AG20443 (cell line): ENCODE measurements around the gene AKAP12.
"Not testable (repeated sequence)": the region's sequence is repeated elsewhere in the genome, so short reads cannot be mapped to it uniquely, and the experiment has no call there.

Experiments used
- DNase-seq: peaks from one replicate; pipeline ENCODE4 v3.0.0; 2012; ENCODE audit warnings: low spot score, mixed read lengths

The AKAP12 gene

DNA sequence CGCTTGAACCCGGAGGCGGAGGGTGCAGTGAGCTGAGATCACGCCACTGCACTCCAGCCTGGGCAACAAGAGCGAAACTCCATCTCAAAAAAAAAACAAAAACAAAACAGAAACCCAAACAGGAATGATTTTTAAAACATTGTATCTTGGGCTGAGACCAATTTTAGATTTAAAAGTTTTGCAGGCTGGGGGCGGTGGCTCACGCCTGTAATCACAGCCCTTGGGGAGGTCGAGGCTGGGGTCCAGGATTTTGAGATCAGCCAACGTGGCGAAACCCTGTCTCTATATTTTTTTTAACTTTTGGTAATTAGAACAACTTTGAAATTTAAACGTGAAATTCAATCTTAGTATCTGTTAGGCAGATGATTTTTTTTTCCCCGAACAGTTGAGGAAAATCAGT lies 70.5 kb downstream of the AKAP12 start:
- DNase-seq = no peak

DNA sequence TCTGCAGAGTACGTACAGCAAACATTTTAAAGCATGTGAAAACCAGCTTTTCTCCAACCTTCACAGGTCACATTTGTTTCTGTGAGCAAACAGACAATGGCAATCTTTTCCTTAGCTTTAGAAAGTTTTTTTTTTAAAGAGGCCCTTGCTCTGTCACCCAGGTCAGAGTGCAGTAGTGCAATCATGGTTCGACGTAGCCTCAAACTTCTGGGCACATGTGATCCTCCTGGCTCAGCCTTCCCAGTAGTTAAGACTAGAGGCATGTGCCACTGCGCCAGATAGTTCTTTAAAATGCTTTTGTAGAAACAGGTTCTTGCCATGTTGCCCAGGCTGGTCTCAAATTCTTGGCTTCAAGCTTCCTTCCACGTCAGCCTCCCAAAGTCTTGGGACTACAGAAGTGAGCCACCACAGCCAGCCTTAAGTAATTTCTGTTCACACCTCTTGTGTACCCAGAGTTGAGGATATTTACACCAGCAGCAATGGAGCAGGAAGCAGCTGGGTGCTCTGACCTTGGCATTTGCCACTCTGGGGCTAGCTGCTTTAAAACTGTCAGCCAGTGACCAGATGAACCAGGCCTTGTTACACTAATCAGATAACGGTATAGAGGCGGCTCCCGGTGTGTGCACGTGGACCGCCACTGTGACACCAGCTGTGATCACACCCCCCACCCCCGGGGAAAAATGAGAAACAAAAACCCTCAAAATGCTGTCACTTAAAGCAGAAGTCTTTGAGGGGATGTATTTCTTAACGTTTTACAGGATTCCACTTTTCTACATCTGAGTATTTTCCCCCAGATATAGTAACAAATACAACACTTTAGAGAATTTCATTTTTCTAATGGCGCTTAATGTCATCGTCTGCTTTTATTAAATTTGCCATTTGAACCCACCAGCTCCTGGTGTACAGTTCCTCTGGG lies 71.3 kb downstream of the AKAP12 start:
- DNase-seq = no peak

DNA sequence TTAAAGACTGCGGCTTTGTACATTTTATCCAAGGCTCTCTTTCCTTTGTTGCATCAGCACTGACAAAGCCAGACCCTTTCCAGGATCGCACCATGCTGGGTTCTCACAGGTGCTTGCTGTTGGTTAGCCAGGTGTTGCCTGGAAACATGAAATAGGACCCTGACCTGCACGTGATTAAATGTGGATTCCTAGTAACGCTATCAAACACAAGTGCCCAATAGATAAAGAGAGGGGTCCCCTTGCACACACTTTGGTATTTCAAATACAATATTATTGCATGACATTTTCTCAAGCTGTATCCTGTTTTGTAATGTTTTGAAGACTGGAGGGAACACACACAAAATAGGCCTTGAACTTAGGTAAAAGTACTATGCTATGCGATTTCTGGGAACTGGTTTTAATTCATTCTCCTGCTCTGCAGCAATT lies 73.3 kb downstream of the AKAP12 start:
- no peak for DNase-seq

DNA sequence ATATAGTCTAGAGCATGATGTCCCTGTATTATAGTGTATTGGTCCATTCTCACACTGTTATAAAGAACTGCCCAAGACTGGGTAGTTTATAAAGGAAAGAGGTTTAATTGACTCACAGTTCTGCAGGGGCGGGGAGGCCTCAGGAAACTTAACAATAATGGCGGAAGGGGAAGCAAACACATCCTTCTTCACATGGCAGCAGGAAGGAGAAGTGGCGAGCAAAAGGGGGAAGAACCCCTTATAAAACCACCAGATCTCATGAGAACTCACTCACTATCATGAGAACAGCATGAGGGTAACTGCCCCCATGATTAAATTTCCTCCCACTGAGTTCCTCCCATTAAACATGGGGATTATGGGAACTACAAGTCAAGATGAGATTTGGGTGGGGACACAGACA lies 75.9 kb downstream of the AKAP12 start:
- DNase-seq = not testable (repeated sequence)

DNA sequence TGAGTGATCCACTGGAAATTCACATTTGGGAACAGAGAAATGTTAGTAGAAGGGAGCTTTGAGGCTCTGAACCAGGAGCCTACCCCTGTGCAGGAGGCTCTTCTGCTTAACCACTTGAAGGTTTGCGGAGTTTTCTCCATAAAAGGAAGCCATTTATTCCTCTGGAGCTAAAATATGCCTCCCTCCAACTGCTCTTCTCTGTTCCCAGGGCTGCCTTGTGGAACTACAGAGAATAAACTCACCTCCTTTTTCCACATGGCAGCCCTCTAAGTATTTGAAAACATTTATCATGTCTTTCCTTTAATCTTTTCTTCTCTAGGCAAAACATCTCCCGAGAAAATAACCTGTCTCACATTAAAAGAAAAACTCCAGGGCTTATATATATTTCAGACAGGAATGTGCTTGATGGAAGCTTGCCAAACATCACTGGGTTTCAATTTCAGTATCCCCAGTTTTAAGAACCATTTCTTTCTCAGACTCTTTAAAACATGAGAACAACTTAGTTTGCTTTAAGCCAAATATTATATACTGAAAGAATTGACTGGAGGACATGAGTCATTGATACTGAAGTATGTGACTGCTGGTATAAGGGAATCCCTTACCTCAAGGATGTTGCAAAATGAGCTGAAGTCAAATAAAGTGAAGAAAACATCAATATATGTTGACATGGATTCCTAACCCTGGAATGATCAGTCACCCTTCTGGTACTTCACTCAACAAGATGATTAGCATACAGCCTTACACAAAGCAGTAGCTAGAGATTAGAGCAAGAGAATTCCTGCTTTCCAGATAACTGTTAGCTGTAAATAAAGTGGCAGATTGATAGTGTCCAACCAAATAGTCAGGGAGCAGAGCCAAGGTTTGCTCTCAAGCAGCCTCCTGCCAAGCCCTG lies 77.6 kb downstream of the AKAP12 start:
- DNase-seq = peak; percentile 47

DNA sequence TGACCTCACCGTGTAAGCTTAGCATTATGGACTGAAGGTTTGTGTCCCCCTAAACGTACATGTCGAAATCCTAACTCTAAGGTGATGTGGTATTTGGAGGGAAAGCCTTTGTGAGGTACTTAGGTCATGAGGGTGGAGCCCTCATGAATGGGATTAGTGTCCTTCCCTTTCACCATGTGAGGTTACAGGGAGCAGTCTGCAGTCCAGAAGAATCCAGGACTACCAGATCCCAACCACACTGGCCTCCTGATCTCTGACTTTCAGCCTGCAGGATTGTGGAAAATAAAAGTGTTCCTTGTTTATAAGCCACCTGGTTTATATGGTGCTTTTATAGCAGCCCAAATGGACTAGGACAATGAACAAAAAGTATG lies 78.2 kb downstream of the AKAP12 start:
- no peak for DNase-seq

DNA sequence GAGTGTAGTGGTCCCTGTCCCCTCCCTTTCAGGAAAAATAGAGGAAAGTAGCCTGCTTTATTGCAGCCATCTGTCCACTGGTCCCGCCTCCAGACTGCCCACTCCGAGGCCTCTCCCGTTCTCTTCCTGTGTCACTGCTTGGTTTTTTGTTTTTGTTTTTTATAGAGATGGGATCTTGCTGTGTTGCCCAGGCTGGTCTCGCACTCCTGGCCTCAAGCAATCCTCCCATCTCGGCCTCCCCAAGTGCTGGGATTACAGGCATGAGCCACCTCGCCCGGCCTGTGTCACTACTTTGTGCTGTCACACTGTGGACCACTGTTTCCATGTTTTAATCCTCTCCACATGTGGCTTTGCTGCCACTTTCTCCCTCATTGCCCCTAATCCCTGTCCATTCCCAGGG lies 80.4 kb downstream of the AKAP12 start:
- DNase-seq = no peak

DNA sequence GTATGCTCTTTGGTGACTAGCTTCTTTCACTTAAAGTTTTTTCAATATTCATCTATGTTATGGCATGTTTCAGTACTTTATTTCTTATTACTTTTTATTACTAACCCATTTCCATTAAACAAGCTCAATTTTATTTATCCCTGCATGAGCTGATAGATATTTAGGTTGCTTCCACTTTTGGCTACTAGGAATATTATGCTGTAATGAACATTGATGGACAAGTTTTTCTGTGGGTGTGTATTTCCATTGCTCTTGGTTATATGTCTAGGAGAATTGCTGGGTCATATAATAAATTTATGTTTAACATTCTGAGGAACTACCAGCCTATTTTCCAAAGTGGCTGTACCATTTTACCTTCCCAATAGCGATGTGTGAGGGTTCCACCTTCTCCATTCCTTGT lies 81.7 kb downstream of the AKAP12 start:
- DNase-seq = no peak

DNA sequence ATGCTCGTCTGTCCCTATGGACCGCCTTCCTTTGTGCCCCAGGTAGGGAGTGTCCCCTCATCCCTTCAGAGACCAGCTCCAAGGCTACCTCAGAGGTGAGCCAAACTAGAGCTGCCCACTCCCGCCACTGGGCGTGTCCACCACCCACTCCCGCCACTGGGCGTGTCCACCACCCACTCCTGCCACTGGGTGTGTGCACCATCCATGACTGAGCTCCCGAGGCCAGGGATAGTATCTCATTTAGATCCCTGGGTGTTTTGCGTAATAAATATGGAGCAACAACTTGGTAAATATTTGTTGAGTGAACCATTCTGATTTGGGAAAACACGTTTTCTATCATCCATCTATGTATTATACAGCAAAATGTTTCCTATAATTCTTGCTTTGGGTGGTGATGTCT lies 82.8 kb downstream of the AKAP12 start:
- no peak for DNase-seq

DNA sequence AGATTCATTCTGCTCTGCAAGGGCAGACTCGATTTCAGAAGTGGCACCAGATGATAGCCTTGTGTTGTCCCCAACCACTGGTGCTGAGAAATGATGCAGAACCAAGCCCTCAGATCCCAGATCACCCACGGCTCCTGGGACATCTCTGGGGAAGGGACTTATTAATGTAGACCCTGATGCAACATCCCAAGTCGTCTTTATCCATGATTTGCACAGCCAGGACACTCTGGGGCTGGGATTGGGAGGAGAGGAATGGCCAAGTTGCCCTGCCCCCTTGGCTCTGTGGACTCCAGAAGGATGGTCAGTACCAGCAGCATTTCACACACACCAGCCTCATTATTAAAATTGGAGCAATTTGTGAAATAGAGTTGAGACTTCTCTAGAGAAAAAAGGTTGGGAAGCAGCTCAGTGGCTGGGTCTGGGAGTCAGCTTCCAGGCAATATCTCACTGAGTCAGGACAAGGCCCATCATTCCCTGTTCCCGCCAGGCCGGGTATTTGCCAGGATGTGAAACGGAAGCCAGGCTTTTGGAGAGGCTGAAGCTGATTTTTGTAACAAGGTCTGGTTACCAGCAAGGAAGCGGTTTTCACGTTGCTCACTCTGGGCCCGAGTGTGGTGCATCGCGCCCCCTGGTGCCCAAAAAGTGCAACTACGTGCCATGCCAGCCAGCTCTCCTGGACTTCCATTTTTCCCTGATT lies 84.2 kb downstream of the AKAP12 start:
- DNase-seq = peak; percentile 87

DNA sequence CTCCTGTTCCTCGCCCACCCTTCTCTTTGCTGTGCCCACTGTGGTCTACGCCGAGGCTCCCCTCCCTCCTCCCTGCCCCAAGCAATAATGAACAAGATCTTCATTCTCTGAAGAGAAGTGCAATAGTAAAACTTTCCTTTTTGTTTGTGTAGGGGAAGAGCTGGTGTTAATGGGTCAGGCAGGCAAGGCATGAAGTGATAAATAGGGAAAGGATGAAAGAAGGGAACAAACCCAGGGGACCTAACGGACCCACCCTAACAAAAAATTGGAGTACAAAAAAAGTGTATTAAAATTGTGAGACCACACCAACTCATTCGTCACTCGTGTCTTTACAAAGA lies 84.7 kb downstream of the AKAP12 start:
- DNase-seq = no peak

DNA sequence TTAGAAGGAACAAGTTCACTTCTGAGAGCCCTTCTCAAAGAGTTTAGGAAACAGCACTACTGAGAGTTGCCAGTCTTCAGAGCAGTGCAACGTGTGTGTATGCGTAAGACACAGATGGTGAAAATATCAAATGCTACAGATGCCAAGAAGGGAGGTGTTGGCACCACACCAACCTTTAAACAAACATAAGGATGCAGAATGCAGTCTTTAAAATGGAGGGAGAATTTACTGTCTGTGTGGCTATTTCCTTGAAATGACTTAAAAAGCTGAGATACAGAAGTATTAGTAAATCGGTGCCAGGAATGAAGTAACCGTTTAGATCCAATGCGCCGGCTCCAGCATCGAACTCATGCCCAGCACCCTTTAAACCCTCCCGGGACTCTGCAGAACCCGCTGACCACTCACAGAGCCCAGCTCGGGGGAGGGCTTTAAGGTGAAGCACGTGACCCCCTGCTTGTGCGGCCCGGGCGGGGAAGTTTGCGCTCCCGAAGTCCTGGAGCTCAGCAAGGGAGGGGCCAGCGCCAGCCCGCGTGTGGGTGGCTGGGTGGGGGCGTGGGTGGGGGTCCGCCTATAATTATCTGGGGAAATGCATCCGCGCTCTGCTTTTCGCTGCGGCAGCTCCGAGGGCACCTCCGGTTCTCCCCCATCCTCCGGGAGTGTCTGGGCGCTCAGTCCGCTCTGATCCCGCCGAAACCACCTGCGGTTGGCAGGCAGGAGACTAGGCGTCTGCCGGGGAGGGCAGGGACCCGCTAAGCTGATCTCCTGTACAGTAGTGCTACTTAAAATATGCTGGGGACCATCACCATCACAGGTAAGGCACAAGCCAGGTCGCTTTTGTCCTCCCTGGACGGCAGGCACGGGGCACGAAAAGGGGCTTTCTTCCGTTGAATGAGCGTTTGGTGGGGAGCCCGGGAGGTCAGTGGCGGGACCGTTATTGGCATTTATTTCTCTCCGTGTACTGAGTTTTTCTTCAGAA lies 85.6 kb downstream of the AKAP12 start:
- DNase-seq = peak; percentile 67

DNA sequence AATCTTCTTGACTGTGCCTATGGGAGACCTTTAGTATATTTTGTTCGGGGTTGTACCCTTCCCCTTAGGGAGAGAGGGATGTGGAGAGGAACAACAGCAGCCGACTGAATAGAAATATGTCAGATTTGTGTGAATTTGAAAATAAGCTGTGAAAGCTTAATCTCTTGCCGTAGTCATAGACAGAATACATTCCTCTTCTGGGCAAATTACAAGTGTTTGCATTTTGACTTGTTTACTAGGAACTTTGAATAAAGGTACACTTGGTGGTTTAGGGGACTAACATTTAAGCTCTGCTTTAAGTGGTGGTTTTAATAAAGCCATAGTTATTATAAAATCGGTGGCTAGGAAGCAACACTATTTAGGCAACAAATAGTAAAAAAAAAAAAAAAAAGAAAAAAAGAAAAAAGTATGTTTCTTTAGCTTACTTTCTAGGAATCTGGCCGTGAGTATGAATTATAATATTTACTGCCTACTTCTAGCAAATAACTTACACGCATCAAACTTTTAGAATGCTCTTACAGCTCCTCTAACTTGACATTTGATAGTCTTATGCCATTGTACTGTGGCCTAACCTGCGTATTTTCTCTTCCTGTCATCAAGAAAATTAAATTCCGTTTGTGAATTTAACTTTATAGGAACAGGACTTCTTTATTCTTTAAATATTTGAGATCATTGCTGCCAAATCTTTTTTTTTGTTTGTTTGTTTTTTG lies 86.5 kb downstream of the AKAP12 start:
- no peak for DNase-seq

DNA sequence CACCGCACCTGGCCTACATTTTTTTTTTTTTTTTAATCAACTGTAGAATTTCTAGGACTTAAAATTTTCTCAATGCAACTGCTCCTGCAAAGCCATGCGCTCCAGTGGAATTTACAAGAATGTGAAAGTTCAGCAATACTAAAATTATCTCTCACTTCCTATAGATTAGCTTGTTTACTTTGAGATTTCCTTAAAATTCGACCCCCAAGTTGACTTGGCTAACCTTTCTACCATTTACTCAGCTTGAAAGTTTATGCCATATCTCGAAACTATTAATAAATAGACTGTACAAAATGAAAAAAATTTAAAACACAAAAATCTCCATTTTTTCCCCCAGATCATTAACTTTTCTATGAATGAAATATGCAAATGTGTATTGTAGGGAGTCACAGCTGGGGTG lies 87.3 kb downstream of the AKAP12 start:
- DNase-seq = no peak

DNA sequence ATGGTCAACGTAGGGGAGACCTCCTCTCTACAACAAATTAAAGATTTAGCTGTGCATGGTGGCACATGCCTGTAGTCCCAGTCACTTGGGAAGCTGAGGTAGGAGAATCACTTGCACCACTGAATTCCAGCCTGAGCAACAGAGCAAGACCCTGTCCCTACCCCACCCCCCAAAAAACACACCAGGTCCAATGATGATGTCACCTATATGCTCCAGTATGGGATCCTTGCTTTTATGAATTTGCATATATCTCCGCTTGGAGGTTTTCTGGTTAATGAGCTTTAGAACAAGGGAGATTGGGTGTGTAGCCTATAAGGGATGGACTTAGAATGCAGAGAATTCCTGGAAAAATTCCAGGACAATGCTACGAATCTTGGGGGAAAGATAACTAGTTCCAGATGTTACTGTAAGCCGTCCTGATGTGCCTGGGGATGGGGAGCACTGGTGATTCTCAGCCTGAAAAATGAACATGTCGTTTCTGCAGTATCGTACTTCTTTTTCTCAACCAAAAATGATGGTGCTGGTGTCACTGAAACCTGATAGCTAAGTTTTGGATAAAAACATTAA lies 90.4 kb downstream of the AKAP12 start:
- peak; percentile 64 for DNase-seq

DNA sequence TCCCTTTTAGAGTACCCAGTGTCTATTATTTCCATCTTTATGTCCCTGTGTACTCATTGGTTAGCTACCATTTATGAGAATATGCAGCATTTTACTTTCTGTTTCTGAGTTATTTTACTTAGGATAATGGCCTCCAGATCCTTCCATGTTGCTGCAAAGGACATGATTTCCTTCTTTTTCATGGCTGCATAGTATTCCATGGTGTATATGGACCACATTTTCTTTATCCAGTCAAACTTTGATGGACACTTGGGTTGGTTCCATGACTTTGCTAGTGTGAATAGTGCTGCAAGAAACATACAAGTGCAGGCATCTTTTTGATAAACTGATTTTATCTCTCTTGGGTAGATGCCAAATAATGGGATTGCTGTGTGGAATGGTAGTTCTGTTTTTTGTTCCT lies 96.2 kb downstream of the AKAP12 start:
- no peak for DNase-seq

DNA sequence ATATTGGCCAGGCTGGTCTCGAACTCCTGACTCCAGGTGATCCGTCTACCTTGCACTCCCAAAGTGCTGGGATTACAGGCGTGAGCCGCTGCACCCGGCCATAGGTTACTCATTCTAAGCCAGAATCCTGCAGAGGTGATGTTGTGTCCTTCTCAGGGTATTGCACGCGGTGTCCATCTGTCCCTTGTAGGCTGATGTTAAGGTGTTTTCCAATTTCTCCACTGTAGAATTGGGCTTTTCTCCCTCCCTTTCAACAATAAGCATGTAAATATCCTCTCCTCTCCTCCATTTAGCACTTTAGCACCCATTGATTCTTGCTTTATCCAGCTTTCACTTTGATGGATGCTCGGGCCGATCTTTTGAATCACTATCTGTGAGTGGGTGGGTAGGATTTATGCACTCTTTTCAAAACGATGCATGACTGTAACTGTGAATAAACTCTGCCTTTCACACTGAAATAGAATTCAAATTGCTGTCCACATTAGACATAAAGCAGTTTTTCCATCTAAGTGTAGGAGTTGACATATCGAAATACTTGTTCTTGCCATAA lies 99.0 kb downstream of the AKAP12 start:
- no peak for DNase-seq

DNA sequence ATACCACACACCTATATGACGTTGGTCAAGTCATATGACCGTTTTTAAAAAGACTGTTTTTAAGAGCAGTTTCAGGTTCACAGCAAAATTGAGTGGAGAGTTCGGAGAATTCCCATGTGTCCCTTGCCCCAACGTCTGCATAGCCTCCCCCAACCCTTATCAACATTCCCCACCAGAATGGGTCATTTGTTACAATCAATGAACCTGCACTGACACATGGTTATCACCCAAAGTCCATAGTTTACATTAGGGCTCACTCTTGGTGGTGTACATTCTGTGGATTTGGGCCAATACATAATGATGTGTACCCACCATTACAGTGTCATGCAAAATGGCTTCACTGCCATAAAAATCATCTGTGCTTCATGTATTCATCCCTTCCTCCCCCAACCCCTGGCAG lies 99.6 kb downstream of the AKAP12 start:
- no peak for DNase-seq

DNA sequence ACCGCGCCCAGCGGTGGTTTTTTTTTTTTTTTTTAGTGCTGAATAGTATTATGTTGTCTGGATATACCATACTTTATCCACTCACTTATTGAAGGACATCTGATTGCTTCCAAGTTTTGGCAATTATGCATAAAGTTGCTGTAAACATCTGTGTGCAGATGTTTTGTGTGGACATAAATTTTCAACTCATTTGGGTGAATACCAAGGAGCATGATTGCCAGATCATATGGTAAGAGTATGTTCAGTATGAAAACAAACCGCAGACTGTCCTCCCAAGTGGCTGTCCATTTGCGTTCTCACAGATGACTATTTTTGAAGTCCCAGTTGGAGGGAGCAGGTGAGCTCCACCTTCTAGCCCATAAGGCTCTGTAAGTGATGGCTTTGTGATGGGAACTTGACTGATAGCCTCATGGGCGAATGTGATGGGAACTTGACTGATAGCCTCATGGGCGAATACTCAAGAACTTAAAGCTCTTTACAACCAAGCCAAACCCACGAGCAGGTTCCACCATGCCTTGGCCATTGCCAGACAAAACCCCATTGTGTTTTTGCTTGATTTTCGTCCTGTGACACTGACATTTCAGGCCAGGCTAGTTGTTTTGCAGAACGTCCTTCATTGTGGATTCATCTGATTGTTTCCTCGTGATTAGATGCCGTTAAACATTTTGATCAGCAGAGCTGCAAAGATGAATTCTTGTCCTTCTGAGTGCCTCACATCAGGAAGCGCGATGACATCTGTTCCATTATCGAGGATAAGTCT lies 100.6 kb downstream of the AKAP12 start:
- no peak for DNase-seq
